NT2/D1 (cell line): Measurements from ENCODE around the gene CEP131.

Experiments
- SUZ12 ChIP-seq: IDR thresholded peaks from 2 replicates; pipeline ENCODE4 v1.6.1; 2011; ENCODE audit not compliant: insufficient read length, insufficient read depth; ENCODE audit errors: extremely low read depth
- YY1 ChIP-seq: IDR thresholded peaks from 2 replicates; pipeline ENCODE4 v1.6.1; 2011; ENCODE audit not compliant: insufficient read length, insufficient read depth

DNA sequence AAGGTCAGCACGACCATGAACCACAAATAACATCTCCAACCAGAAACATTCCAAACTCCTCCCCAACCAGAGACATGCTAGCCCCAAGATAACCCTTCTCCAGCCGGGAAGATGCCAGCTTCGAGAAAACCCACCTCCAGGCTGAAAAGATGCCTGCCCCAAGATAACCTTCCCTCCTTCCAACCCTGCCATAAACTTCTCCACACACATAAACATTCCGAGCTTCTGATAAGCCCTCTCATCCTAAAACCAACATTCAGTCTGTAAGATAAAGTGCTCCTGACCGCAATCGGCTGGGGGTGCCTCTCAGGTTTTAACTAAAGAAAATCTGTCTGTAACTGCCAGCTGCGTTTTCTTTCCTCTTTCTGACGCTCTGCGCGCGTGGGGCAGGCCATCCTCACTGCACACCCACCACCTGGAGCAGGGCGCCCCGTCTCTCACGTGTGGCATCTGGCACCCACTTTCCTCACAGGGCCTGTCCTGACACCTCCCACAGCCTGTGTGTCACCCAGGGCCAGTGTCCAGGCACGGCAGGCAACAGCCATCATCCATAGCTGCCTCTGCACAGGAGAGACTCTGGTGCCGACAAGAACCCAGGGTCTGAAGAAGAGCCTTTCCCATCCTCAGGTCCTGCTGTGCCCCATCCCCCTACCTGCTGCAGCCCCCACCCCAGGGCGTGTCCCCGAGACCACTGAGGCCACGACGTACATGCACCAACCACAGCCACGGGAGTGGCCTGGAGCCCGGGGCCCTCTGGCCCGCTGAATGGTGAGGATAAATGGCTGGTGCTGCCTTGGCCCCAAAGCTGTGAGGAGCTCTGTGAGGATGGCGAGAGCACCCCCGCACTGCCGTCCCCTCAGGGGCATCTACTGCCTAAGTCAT is 12.4 kb upstream of the CEP131 start:
- no peak for TF ChIP-seq YY1
- no peak for TF ChIP-seq SUZ12
